Parathyroid adenoma (tissue), 2 donors: ENCODE data around the gene TGM1.
"Not testable (repeated sequence)": the region's sequence is repeated elsewhere in the genome, so short reads cannot be mapped to it uniquely, and the experiment has no call there.

Experiments used
- H2AFZ ChIP-seq: fragments of 300-600 bp; sonication (generic); one replicate; pipeline ENCODE4 v1.7.0; 2017; ENCODE audit warnings: antibody characterized with exemption, mild to moderate bottlenecking
- H3K27ac ChIP-seq: fragments of 300-600 bp; sonication (generic); one replicate; pipeline ENCODE4 v1.7.0; 2017
- H3K27me3 ChIP-seq: fragments of 300-600 bp; sonication (generic); one replicate; pipeline ENCODE4 v1.7.0; 2017; ENCODE audit warnings: low read length; ENCODE audit not compliant: control insufficient read depth, insufficient read depth
- H3K36me3 ChIP-seq: fragments of 300-600 bp; sonication (generic); one replicate; pipeline ENCODE4 v1.7.0; 2017; ENCODE audit warnings: low read length; ENCODE audit not compliant: control insufficient read depth, insufficient read depth
- H3K4me1 ChIP-seq: fragments of 300-600 bp; sonication (generic); one replicate; pipeline ENCODE4 v1.7.0; 2017; ENCODE audit warnings: control low read depth
- H3K4me2 ChIP-seq: fragments of 300-600 bp; sonication (generic); one replicate; pipeline ENCODE4 v1.7.0; 2017; ENCODE audit warnings: low read length
- H3K4me3 ChIP-seq: fragments of 300-600 bp; sonication (generic); one replicate; pipeline ENCODE4 v1.7.0; 2017; ENCODE audit warnings: low read depth, low read length
- H3K79me2 ChIP-seq: fragments of 300-600 bp; sonication (generic); one replicate; pipeline ENCODE4 v1.7.0; 2017; ENCODE audit warnings: control low read depth
- H3K9ac ChIP-seq: fragments of 300-600 bp; sonication (generic); one replicate; pipeline ENCODE4 v1.7.0; 2017; ENCODE audit warnings: mild to moderate bottlenecking
- H3K9me3 ChIP-seq: fragments of 300-600 bp; sonication (generic); one replicate; pipeline ENCODE4 v1.7.0; 2017; ENCODE audit warnings: low read length; ENCODE audit not compliant: control insufficient read depth
- CTCF ChIP-seq: fragments of 300-600 bp; sonication (generic); IDR thresholded peaks from one replicate; pipeline ENCODE4 v1.7.0; 2017; ENCODE audit warnings: antibody characterized with exemption, mild to moderate bottlenecking
- donor health status: primary hyperparathyroidism.

TGM1 gene

DNA sequence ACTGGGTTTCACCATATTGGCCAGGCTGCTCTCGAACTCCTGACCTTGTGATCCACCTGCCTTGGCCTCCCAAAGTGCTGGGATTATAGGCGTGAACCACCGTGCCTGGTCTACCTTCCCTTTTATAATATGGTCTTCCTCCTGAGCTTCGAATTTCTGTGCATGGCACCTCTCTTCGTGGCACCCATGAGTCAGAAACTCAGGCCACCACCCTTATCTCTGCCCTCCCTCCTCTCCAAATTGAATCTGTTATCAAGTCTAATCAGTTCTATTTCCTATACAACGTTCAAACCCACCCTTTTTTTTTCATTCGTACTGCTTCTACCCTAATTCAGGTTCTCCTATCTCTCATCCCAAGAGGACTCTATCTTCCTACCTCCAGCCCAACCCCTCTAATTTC is 15.6 kb downstream of the TGM1 start:
- H3K36me3 ChIP-seq, result no peaks in the 10 kb centered on the region
- peaks cover 2% of the 10 kb centered on the region for H3K4me1 ChIP-seq
- H3K27me3 ChIP-seq, result no peaks in the 10 kb centered on the region
- H2AFZ ChIP-seq, result no peak overlapping the region
- no peak overlapping the region for H3K9ac ChIP-seq
- no peak for TF ChIP-seq CTCF
- H3K79me2 ChIP-seq, result no peaks in the 10 kb centered on the region
- no peak overlapping the region for H3K4me3 ChIP-seq
- no peaks in the 10 kb centered on the region for H3K9me3 ChIP-seq
- H3K4me2 ChIP-seq, result no peak overlapping the region
- H3K27ac ChIP-seq, result no peak overlapping the region

DNA sequence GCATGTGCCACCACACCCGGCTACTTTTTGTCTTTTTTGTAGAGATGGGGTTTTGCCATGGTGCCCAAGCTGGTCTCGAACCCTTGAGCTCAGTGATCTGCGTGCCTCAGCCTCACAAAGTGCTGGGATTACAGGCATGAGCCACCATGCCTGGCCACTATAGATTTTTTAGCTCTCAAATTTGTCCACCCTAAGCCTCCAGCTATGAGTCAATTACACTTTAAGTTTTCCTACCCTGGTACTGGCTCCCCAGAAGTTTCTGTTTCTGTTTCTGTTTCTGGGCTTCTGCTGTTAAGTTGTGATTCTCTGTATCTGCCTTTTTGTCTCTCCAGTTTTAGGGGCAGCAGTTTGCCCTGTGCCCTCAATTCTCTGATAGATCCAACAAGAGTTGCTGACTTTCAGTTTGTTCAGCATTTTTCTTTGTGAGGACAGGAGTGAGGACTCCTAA is 16.2 kb downstream of the TGM1 start:
- H3K36me3 ChIP-seq, result no peaks in the 10 kb centered on the region
- no peak overlapping the region for H3K27ac ChIP-seq
- no peak overlapping the region for H3K9ac ChIP-seq

GRCh38 chr14:24245350-24245749 is 17.6 kb downstream of the TGM1 start:
- not testable (repeated sequence) for H3K9ac ChIP-seq, H3K4me1 ChIP-seq, H3K27me3 ChIP-seq, H2AFZ ChIP-seq, H3K27ac ChIP-seq, H3K36me3 ChIP-seq, H3K4me2 ChIP-seq, H3K4me3 ChIP-seq, H3K9me3 ChIP-seq
- H3K79me2 ChIP-seq, result peaks cover 14% of the 10 kb centered on the region

More for the DNA sequence above, 16.2 kb downstream of the TGM1 start:
- Histone ChIP-seq H2AFZ (no peak overlapping the region), H3K4me1 (peaks cover 2% of the 10 kb centered on the region), H3K27me3 (no peaks in the 10 kb centered on the region), H3K4me2 (no peak overlapping the region), H3K9me3 (no peaks in the 10 kb centered on the region), H3K79me2 (peaks cover under 1% of the 10 kb centered on the region), H3K4me3 (no peak overlapping the region)
- TF ChIP-seq CTCF, result no peak

- peaks cover 28% of the 10 kb centered on the region for H3K79me2 ChIP-seq
- no peak overlapping the region for H3K9ac ChIP-seq
- H3K9me3 ChIP-seq, result no peaks in the 10 kb centered on the region
- peak overlapping the region; percentile 100 for H3K4me3 ChIP-seq
- peak overlapping the region; percentile 70 for H3K4me2 ChIP-seq
- no peak for TF ChIP-seq CTCF
- peaks cover 8% of the 10 kb centered on the region for H3K4me1 ChIP-seq
- H2AFZ ChIP-seq, result peak overlapping the region; percentile 82
- peak overlapping the region; percentile 98 for H3K27ac ChIP-seq
- H3K36me3 ChIP-seq, result peaks cover 24% of the 10 kb centered on the region
- no peaks in the 10 kb centered on the region for H3K27me3 ChIP-seq
Measured at GRCh38 chr14:24243336-24243836, 19.6 kb downstream of the TGM1 start.

DNA sequence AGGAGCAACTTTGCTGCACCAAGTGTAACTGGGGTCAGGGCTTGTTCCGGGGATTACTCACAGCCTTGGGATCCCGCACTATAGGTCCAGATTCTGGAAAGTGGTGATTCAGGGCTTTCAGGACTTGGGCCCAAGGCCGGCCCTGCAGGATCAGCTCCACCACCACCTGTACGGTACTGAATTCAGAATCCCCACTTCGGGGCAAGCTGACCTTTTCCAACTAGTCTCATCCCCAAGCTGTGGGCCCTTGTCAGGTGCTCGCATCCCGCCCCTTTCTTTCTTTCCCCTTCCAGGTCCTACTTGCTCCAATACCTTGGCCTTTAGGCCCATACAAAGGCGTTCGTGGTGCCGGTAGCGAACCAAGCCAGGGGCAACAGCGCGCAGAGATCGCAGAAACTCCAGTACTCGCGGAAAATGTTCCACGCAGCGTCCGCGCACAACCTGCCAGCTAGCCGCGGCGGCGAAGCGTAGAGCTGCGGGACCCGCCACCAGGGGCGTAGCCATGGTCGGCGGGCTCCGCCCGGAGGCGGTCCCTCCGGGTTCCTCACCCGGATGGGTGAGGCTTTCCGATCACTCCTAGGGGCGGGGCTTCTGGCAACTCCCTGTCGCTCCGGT is 21.0 kb downstream of the TGM1 start:
- Histone ChIP-seq H3K9ac (peak overlapping the region; percentile 73), H3K9me3 (no peaks in the 10 kb centered on the region), H3K36me3 (peaks cover 24% of the 10 kb centered on the region), H3K27ac (peak overlapping the region; percentile 98), H3K27me3 (no peaks in the 10 kb centered on the region), H3K4me2 (peak overlapping the region; percentile 98), H2AFZ (peak overlapping the region; percentile 82), H3K79me2 (peaks cover 28% of the 10 kb centered on the region), H3K4me1 (peaks cover 22% of the 10 kb centered on the region), H3K4me3 (peak overlapping the region; percentile 100)
- peak; percentile 73 for TF ChIP-seq CTCF
